Activated CD4-positive, alpha-beta T cell treated with anti-CD3 and anti-CD28 coated beads for 36 hours (primary cell): ENCODE results near the gene PTPRS. TPM values are rescaled to one million over a fixed set of nuclear protein-coding genes. Genes with fewer than 3 reads are reported as not detected.
A peak's percentile ranks its signal among the peaks of the same experiment; 100 is the strongest.
"Not testable (repeated sequence)": the region's sequence is repeated elsewhere in the genome, so short reads cannot be mapped to it uniquely, and the experiment has no call there.

Experiments used
- ATAC-seq: fragments of 200-7000 bp; cut with Tn5 transposase; one replicate; pipeline ENCODE4 v1.10.0; 2021; ENCODE audit warnings: mild to moderate bottlenecking, moderate library complexity
- CTCF ChIA-PET: fragments of 350-600 bp; sonication (Branson Sonifier 250); formaldehyde crosslinking; loops from one replicate; lab custom pipeline; 2021; ENCODE audit warnings: antibody characterized with exemption; lab: Charles Lee
- POLR2A ChIA-PET: fragments of 350-600 bp; sonication (Branson Sonifier 250); formaldehyde crosslinking; loops from one replicate; lab custom pipeline; 2021; ENCODE audit warnings: antibody characterized with exemption, inconsistent platforms; lab: Charles Lee
- DNase-seq: peaks from one replicate; pipeline ENCODE4 v3.0.0-alpha.2; 2020
- H3K27ac Mint-ChIP-seq: one replicate; pipeline ENCODE4 v1.8.0; 2021; ENCODE audit warnings: mixed read lengths
- H3K27me3 Mint-ChIP-seq: one replicate; pipeline ENCODE4 v1.8.0; 2021; ENCODE audit warnings: mixed read lengths
- H3K36me3 Mint-ChIP-seq: one replicate; pipeline ENCODE4 v1.8.0; 2021; ENCODE audit warnings: low read depth, mixed read lengths
- H3K4me1 Mint-ChIP-seq: one replicate; pipeline ENCODE4 v1.8.0; 2021; ENCODE audit warnings: mixed read lengths
- H3K4me3 Mint-ChIP-seq: one replicate; pipeline ENCODE4 v1.8.0; 2021; ENCODE audit warnings: mild to moderate bottlenecking, moderate library complexity, mixed read lengths
- H3K9me3 Mint-ChIP-seq: one replicate; pipeline ENCODE4 v1.8.0; 2021; ENCODE audit warnings: low read depth, mixed read lengths
- intact Hi-C, 2 experiments: fragments of 100-400 bp; cut with DNase I in 1 of 2; cut with micrococcal nuclease in 1 of 2; formaldehyde crosslinking; loops; one replicate each; pipeline versions ENCODE4 v1.14.2 to v1.15.1; 2022 to 2024; cut with DNase I, micrococcal nuclease
- total RNA-seq, 2 experiments: library from RNA; stranded (reverse); gene quantifications; one replicate each; pipeline ENCODE4 v1.2.3, GENCODE V29; 2021

Gene PTPRS
- total RNA-seq, 2 experiments from 2014 or later = 1.8 TPM

DNA sequence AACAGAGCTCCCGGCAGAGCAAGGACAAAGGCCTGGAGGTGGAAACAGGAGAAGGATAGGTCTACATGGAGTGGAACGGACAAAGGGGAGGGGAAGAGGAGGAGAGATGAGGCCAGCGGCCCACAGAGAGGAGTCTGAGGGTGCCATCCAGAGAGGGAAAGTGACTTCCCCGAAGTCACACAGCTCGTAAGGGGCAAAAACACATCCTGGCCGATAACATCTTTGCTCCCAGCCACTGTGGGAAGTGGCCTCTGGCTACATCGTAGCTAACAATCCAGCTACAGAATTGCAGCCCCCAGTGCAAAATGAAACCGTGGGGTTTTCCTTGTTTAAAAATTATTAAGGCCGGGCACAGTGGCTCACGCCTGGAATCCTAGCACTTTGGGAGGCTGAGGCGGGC, 11.5 kb downstream of the PTPRS start:
- no peaks in the 10 kb centered on the region for H3K4me1 Mint-ChIP-seq
- ChIA-PET CTCF (interaction anchor here (1.2 kb wide), 1 partner anchor 111 kb away, joined by 4 read pairs; no protein-coding TSS in a partner anchor), POLR2A (interaction anchor here (0.6 kb wide), 1 partner anchor 144 kb away, joined by 3 read pairs; no protein-coding TSS in a partner anchor)
- H3K4me3 Mint-ChIP-seq = no peak overlapping the region
- peaks cover 11% of the 10 kb centered on the region for H3K27me3 Mint-ChIP-seq
- H3K9me3 Mint-ChIP-seq = no peaks in the 10 kb centered on the region
- ATAC-seq (no peak), DNase-seq (no peak)
- no peaks in the 10 kb centered on the region for H3K36me3 Mint-ChIP-seq
- no peak overlapping the region for H3K27ac Mint-ChIP-seq
- intact Hi-C loops = no loop called here

DNA sequence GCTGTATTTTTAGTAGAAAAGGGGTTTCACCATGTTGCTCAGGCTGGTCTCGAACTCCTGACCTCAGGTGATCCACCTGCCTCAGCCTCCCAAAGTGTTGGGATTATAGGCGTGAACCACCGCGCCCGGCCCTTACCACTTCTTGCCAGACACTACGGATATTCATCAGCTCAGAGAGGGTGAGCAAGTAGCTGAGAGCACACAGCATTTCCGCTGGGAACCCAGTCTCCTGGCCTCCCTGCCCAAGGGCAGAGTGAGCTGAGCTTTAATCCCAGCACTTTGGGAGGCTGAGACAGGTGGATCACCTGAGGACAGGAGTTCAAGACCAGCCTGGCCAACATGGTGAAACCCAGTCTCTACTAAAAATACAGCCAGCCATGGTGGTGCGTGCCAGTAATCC, 12.2 kb downstream of the PTPRS start:
- H3K27ac Mint-ChIP-seq, H3K4me3 Mint-ChIP-seq, POLR2A ChIA-PET, H3K4me1 Mint-ChIP-seq, ATAC-seq, H3K9me3 Mint-ChIP-seq, H3K36me3 Mint-ChIP-seq, CTCF ChIA-PET, intact Hi-C loops, DNase-seq: not testable (repeated sequence)
- H3K27me3 Mint-ChIP-seq = peaks cover 12% of the 10 kb centered on the region

DNA sequence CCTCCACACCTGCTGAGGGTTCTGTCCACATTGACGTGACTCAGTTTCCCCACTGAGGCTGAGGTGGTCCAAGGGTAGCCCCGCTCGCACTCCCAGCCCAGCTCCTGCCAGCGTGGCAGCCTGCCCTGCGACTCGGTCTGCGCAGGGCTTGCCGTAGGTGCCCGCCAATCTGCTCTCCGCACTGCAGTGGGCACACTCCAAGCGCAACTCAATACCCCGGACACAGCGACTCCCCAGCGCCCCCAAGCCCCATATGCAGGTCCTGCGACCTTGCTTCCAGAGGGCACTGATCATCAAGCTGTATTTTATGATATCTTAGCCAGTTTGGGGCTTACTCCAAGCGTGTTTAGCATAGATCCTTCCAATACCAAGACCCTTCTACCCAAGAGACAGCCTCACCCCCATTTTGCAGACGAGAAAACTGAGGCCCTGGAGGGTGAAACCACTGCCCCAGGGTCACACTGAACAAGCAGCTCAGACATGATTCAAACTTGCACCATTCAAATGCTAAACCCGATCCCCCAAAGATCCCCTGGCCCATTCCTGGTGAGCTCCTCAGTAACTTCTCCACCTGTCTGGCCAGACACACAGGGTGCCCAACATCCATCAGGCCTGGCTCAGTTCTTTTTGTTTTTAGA, 13.5 kb downstream of the PTPRS start:
- ChIA-PET POLR2A (interaction anchor here (0.6 kb wide), 1 partner anchor 830 kb away, joined by 3 read pairs; no protein-coding TSS in a partner anchor), CTCF (no interaction called here)
- peaks cover 16% of the 10 kb centered on the region for H3K27me3 Mint-ChIP-seq
- no peak overlapping the region for H3K27ac Mint-ChIP-seq
- intact Hi-C loops = no loop called here
- no peaks in the 10 kb centered on the region for H3K4me1 Mint-ChIP-seq
- H3K36me3 Mint-ChIP-seq = no peaks in the 10 kb centered on the region
- no peak overlapping the region for H3K4me3 Mint-ChIP-seq
- ATAC-seq (no peak), DNase-seq (no peak)
- no peaks in the 10 kb centered on the region for H3K9me3 Mint-ChIP-seq

DNA sequence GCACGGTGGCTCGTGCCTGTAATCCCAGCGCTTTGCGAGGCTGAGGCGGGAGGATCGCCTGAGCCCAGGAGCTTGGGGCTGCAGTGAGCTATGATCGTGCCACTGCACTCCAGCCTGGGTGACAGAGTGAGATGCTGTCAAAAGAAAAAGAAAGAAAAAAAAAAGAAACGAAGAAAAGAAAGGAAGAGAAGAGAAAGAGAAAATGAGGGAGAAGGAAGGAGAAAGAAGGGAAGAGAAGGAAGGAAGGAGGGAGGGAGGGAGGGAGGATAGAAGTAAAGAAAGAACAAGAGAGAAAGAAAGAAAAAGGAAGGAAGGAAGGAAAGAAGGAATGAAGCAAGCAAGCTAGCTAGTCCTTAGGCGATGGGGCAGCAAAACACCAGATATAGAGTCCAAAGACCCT, 14.1 kb downstream of the PTPRS start:
- CTCF ChIA-PET = no interaction called here
- Mint-ChIP-seq H3K36me3 (no peaks in the 10 kb centered on the region), H3K9me3 (no peaks in the 10 kb centered on the region), H3K27ac (no peak overlapping the region), H3K27me3 (peaks cover 17% of the 10 kb centered on the region), H3K4me3 (no peak overlapping the region), H3K4me1 (no peaks in the 10 kb centered on the region)
- POLR2A ChIA-PET = interaction anchor here (0.6 kb wide), 1 partner anchor 829 kb away, joined by 3 read pairs; no protein-coding TSS in a partner anchor
- DNase-seq = no peak
- intact Hi-C loops = no loop called here
- no peak for ATAC-seq

DNA sequence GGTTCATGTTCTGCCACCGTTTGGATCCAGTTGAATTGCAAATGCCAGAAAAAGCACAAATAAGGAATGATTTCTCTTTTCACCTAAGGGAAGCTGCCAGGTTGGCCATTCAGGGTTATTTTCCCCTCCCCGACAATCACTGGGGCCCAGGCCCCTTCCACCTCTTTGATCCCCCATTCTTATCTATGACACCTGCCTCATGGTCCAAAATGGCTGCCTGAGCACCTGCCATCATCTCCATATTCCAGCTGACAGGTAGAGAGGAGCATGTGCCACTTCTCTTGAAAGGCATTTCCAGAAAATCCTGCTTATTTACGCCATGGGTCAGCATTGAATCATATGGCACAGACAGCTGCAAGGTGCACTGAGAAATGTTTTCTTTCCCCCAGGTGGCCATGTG, 15.7 kb downstream of the PTPRS start:
- no peaks in the 10 kb centered on the region for H3K4me1 Mint-ChIP-seq

DNA sequence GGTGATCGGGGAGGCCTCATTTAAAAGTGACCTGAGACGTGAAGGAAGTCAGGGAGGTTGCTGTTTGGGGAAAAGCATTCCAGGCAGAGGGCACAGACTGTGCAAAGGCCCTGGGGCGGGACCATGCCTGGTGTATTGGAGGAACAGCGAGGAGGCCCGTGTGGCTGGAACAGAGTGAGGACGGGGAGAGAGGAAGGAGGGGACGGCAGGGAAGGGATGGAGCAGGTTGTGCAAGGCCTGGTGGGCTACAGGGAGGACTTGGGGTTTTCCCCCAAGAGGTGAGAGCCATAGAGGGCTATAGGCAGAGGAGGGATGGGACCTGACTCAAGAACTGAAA, 17.2 kb downstream of the PTPRS start:
- no peak for ATAC-seq
- CTCF ChIA-PET = no interaction called here
- H3K27ac Mint-ChIP-seq = no peak overlapping the region

More for the DNA sequence above, 15.7 kb downstream of the PTPRS start:
- ChIA-PET POLR2A (no interaction called here), CTCF (no interaction called here)
- Mint-ChIP-seq H3K27ac (no peak overlapping the region), H3K27me3 (peaks cover 21% of the 10 kb centered on the region), H3K9me3 (no peaks in the 10 kb centered on the region), H3K4me3 (no peak overlapping the region), H3K36me3 (no peaks in the 10 kb centered on the region)
- intact Hi-C loops = no loop called here
- no peak for DNase-seq
- no peak for ATAC-seq

DNA sequence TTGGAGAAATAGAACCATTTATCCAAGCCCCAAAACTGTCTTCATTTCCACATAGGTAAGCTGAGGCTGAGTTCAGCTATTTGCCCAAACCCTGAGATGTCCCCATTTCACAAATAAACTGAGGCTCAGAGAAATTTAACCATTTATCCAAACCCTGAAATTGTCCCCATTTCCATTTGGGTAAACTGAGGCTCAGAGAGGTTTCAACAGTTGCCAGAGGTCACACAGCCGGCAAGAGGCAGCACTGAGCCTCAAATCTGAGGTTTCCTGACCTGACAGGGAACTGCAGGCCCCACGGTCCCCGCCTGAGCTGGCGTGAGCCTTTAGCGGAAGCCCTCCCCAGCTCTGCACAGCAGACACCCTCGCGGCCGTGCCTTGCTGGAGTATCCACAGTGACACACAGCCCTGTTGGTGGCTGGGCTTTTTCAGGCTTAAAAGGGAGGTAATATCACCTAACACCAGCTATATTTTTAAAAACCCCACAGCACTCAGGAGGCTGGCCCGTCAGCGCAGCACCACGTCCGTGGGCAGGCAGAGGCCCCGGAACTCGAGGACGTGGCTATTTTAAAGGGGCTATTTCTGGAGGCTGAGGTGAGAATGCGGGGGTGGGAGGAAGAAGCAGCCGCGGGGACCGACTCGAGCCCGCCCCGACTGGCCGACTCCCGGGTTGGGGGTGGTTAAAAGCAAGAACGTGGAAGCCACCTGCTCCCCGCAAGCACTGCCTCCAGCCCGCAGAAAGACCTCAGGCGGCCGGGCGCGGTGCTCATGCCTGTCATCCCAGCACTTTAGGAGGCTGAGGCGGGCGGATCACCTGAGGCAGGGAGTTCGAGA, 18.5 kb downstream of the PTPRS start:
- H3K4me3 Mint-ChIP-seq = no peak overlapping the region
- ChIA-PET CTCF (no interaction called here), POLR2A (no interaction called here)
- no peaks in the 10 kb centered on the region for H3K4me1 Mint-ChIP-seq
- intact Hi-C loops = no loop called here
- no peak overlapping the region for H3K27ac Mint-ChIP-seq
- no peaks in the 10 kb centered on the region for H3K9me3 Mint-ChIP-seq
- peak; percentile 80 for ATAC-seq
- no peaks in the 10 kb centered on the region for H3K36me3 Mint-ChIP-seq
- DNase-seq = peak; percentile 58
- peaks cover 17% of the 10 kb centered on the region for H3K27me3 Mint-ChIP-seq

More for the DNA sequence above, 17.2 kb downstream of the PTPRS start:
- intact Hi-C loops = no loop called here
- POLR2A ChIA-PET = interaction anchor here (0.7 kb wide), 1 partner anchor 134 kb away, joined by 3 read pairs; no protein-coding TSS in a partner anchor
- DNase-seq = no peak
- Mint-ChIP-seq H3K36me3 (no peaks in the 10 kb centered on the region), H3K4me1 (no peaks in the 10 kb centered on the region), H3K27me3 (peaks cover 17% of the 10 kb centered on the region), H3K4me3 (no peak overlapping the region), H3K9me3 (no peaks in the 10 kb centered on the region)

DNA sequence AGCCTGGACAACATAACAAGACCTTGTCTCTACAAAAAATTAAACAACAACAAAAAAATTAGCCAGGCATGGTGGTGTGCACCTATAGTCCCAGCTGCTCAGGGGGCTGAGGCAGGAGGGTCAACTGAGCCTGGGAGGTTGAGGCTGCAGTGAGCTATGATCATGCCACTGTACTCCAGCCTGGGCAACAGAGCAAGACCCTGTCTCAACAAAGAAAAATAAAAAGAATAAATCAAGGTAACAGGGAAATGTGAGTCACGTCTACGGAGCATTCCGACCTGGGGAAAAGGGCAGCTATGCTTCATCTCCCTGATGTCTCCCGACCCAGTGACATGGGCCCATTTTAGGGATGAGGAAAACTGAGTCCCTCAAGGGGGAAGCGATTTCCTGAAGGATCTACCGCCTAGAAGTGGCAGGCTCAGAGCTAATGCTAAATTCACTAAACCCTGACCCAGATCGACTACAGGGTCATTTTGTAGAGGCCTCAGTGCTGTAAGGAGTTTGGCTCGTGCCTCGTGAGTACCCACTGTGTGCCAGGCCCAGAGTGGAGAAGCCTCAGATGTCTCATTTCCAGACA, 19.5 kb downstream of the PTPRS start:
- ChIA-PET CTCF (interaction anchor here (0.6 kb wide), 1 partner anchor 1911 kb away, joined by 3 read pairs; no protein-coding TSS in a partner anchor), POLR2A (no interaction called here)
- H3K27me3 Mint-ChIP-seq = peaks cover 15% of the 10 kb centered on the region
- no peak overlapping the region for H3K4me3 Mint-ChIP-seq
- no peaks in the 10 kb centered on the region for H3K36me3 Mint-ChIP-seq
- intact Hi-C loops = no loop called here
- H3K27ac Mint-ChIP-seq = no peak overlapping the region
- DNase-seq = no peak
- H3K9me3 Mint-ChIP-seq = no peaks in the 10 kb centered on the region
- H3K4me1 Mint-ChIP-seq = no peaks in the 10 kb centered on the region
- ATAC-seq = no peak

DNA sequence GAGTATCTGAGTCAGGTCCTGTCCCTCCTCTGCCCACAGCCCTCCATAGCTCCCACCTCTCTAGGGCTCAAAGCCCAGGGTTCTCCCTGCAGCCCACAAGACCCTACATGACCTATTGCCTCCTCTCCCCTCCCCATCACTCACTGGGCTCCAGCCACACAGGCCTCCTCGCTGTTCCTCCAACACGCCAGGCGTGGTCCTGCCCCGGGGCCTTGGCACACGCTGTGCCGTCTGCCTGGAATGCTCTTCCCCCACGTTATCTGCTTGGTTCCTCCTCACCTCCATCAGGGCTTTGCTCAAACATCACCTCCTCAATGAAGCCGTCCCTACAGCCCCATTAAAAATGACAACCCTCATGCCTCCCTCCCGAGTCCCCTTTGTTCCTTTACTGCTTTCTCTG, 21.1 kb downstream of the PTPRS start:
- no peak for ATAC-seq
- Mint-ChIP-seq H3K27me3 (peaks cover 18% of the 10 kb centered on the region), H3K36me3 (no peaks in the 10 kb centered on the region), H3K4me1 (no peaks in the 10 kb centered on the region), H3K9me3 (no peaks in the 10 kb centered on the region), H3K4me3 (no peak overlapping the region), H3K27ac (no peak overlapping the region)
- no peak for DNase-seq
- ChIA-PET POLR2A (no interaction called here), CTCF (interaction anchor here (0.7 kb wide), 1 partner anchor 14 kb away, joined by 3 read pairs; no protein-coding TSS in a partner anchor)
- intact Hi-C loops = no loop called here

DNA sequence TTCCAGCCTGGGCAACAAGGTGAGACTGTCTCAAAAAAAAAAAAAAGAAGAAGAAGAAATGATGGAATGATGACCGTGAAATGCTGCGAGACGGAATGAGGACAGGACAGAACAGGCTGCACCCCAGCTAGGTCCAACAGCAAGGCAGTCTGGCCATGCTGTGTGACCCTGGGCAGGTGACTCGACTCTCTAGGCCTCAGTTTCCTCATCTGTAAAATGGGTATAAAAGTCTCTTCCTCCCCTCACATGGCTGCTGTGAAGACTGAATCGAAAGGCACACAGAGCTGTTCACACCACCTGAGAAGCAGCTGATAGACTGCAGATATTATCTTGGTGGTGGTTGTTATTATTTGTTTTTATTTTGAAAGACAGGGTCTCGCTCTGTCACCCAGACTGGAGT, 22.3 kb downstream of the PTPRS start:
- Mint-ChIP-seq H3K4me1 (no peaks in the 10 kb centered on the region), H3K9me3 (no peaks in the 10 kb centered on the region), H3K4me3 (no peak overlapping the region), H3K36me3 (no peaks in the 10 kb centered on the region), H3K27ac (no peak overlapping the region), H3K27me3 (peaks cover 14% of the 10 kb centered on the region)
- ChIA-PET CTCF (no interaction called here), POLR2A (no interaction called here)
- ATAC-seq (no peak), DNase-seq (no peak)
- intact Hi-C loops = no loop called here

DNA sequence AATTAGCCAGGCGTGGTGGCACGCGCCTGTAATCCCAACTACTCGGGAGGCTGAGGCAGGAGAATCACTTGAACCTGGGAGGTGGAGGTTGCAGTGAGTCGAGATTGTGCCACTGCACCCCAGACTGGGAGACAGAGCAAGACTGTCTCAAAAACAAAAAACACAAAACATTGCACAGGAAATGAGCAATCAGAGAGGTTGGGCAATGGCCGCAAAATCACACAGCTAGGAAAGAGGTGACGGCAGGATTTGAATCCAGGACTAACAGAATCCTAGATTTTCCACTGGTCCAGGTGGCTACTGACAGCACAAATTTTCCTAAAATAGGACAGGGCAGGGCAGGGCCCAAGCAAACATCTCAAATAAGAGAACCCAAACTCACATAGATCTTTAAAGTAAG, 23.3 kb downstream of the PTPRS start:
- POLR2A ChIA-PET = no interaction called here
- CTCF ChIA-PET = interaction anchor here (0.7 kb wide), 1 partner anchor 20 kb away, joined by 3 read pairs; no protein-coding TSS in a partner anchor
- H3K4me3 Mint-ChIP-seq = no peak overlapping the region
- H3K36me3 Mint-ChIP-seq = no peaks in the 10 kb centered on the region
- intact Hi-C loops = no loop called here
- no peaks in the 10 kb centered on the region for H3K4me1 Mint-ChIP-seq
- no peaks in the 10 kb centered on the region for H3K9me3 Mint-ChIP-seq
- no peak for ATAC-seq
- H3K27me3 Mint-ChIP-seq = peaks cover 11% of the 10 kb centered on the region
- DNase-seq = no peak
- H3K27ac Mint-ChIP-seq = no peak overlapping the region
